Activated CD4-positive, CD25-positive, alpha-beta regulatory T cell treated with anti-CD3 and anti-CD28 coated beads, Interleukin-2, amount 50 U/mL, for 72 hours (primary cell): ENCODE results near the gene UBTD1.

Source experiments
- DNase-seq: peaks from one replicate; pipeline ENCODE4 v3.0.0; 2021

UBTD1 gene

GRCh38 chr10:97590082-97590747 is 91.5 kb downstream of the UBTD1 start:
- DNase-seq: no peak

DNA sequence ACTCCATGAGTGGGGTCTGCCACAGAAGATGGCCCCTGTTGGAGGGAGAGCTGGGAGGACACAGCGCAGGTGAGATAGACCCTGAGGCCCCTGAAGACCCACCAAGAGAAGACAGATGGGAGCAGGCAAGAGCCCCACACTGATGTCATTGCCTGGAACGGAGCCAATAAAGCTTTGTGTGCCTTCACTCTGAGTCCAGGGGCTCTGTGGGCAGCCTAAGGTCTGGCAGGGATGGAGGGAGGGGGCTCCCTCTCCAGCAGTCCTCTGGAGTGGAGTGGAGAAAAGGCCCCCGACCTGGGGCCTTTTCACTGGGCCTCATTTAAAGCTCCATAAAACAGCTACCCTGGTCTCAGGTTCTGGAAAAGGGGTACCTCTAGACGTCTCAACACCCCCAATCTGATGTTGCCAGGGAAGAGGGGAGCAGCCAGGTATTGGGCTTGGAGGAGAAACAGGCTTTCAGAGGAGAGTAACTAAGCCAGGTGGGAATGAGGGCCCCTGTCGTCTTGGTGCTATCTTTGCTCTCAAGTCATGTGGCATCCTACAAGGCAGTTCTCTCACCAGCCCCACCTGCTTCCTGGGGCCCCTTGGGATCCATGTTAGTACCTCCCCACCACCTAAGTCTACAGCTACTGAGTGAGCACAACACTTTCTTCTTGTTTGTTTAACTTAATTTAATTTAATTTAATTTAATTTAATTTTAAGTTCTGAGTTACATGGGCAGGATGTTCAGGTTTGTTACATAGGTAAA is 92.2 kb downstream of the UBTD1 start:
- DNase-seq: no peak

GRCh38 chr10:97593421-97593820 is 94.7 kb downstream of the UBTD1 start:
- no peak for DNase-seq

DNA sequence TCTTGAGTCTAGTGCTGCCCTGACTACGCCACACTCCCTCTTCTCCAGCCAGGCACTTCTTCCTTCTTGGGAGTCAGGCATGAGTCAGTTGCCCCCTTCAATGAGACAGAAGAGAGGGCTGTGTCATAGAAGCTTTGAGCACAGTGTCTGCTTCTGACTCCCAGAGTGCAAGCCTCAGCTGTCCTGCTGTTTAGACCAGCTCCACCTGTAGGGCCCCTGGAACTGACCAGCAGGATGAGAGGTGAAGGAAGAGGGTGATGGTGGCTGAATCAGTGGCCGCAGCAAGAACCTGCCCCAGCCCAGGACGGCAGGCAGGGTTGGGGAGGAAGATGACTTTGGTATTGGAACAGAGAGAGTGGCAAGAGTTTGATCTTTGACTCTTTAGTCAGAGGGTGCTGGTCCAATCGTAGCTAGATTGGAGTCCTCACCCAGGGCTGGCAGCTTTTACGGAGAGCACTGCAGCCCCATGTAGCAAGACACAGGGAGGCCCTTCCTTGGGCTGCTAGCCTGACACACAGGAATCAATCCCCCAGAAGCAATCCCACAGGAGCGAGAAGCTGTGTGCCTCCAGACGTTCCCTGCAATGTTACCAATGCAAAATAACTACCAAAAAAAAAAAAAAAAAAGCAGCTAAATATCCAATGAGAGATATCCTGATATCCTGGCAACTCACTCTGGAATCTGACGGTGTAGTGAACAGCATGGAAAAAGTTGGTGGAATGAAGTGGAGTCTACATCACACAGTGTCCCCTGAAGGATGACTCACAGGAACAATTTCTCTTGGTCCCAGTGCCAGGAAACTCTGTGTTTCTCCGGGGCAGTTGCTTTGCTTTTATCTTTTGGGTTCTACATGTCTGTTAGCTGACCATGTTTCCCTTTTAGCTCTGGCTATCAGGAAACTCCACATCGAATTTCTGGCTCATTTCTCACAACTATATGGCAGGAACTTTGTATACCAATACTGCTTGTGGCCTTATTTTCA is 97.7 kb downstream of the UBTD1 start:
- DNase-seq: no peak

- DNase-seq: no peak
Measured at GRCh38 chr10:97597778-97598177, 99.1 kb downstream of the UBTD1 start.

DNA sequence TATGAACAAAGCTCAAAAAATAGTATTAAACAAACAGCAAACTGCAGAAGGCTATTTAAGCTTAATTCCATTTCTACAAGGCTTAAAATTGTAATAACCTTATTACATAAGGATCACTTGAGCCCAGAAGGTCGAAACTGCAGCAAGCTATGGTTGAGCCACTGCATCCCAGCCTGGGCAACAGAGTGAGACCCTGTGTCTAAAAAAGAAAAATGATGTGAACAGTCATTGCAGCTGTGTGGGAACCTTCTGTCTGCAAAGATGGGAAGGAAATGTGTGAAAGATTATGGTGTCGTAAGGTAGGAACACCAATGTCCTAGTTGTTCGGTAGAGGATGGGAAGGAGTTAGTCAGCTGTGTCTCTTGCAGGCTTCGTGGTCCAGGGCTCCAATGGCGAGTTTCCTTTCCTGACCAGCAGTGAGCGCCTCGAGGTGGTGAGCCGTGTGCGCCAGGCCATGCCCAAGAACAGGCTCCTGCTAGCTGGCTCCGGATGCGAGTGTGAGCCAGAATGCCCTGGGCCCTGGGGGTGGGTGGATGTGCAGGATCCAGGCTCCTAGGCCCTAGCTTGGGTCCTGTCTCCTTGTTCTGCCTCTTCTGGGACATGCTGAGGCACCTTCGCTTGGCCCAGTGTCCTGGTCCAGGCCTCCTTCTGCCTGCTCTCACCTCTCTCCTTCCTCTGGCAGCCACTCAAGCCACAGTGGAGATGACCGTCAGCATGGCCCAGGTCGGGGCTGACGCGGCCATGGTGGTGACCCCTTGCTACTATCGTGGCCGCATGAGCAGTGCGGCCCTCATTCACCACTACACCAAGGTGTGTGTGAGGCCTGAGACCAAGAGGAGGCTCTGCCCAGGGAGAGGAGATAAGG is 99.9 kb downstream of the UBTD1 start:
- no peak for DNase-seq

GRCh38 chr10:97599272-97599619 is 100.5 kb downstream of the UBTD1 start:
- DNase-seq: no peak

DNA sequence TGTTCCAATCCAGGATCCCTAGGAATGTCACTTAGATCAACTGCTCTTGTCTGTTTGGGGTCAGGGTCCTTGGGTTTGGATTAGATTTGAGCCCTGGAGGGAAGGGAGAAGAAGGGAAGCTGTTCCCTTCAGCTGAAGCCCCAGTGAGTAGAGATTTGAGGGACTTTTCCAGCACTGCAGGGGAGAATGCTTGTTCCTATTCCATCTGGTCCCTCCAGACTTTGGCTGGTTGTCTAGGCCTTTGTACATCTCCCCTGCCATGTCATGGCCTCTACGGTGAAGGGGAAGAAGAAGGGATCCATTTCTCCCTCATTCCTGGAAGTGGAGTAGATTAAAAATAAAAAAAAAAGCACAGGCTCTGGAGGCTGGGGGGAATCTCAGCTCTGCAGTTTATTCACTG is 101.9 kb downstream of the UBTD1 start:
- no peak for DNase-seq

GRCh38 chr10:97601268-97602215 is 102.8 kb downstream of the UBTD1 start:
- no peak for DNase-seq

GRCh38 chr10:97607095-97607636 is 108.4 kb downstream of the UBTD1 start:
- DNase-seq: no peak

- no peak for DNase-seq
Measured at GRCh38 chr10:97608991-97609561, 110.4 kb downstream of the UBTD1 start.

DNA sequence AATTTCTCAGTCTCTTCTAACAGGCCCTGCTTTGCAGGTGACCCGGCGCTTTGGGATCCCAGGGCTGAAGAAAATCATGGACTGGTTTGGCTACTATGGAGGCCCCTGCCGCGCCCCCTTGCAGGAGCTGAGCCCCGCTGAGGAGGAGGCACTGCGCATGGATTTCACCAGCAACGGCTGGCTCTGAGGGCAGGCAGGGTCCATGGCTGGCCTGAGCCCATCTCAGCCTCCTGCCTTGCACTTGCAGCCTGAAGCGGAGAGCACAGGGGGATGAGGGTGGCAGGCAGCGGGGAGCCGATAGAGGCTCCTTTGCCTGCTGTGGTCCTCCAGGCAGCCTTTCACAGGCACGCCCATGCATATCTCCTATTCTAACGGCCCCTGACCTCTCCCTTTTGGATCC is 112.7 kb downstream of the UBTD1 start:
- DNase-seq: no peak

DNA sequence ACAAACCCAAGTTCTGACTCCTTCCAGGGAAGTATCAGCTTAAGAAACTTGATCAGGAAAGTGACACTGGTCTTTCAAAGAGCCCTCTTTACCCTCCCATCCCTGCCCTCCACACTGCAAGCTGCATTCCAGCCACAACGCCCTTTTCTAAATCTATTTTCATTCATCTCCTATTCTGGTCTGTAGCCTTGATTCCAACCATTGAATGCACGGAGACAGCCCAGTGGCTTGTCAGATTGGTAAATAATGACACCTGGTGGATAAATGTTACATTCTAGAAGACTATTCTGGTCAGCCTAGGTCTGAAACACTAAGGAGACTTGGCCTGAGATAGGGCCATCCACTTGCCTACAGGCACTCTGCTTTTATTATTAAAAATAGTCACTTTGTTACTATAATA is 113.7 kb downstream of the UBTD1 start:
- DNase-seq: no peak

GRCh38 chr10:97618285-97618684 is 119.6 kb downstream of the UBTD1 start:
- DNase-seq: no peak

- DNase-seq: no peak
Measured at GRCh38 chr10:97618733-97619132, 120.0 kb downstream of the UBTD1 start.
